Parathyroid adenoma (tissue), 2 donors: ENCODE data around the gene HOTAIR.

Source experiments
- H2AFZ ChIP-seq: fragments of 300-600 bp; sonication (generic); one replicate; pipeline ENCODE4 v1.7.0; 2017; ENCODE audit warnings: antibody characterized with exemption, mild to moderate bottlenecking
- H3K27ac ChIP-seq: fragments of 300-600 bp; sonication (generic); one replicate; pipeline ENCODE4 v1.7.0; 2017
- H3K27me3 ChIP-seq: fragments of 300-600 bp; sonication (generic); one replicate; pipeline ENCODE4 v1.7.0; 2017; ENCODE audit warnings: low read length; ENCODE audit not compliant: control insufficient read depth, insufficient read depth
- H3K36me3 ChIP-seq: fragments of 300-600 bp; sonication (generic); one replicate; pipeline ENCODE4 v1.7.0; 2017; ENCODE audit warnings: low read length; ENCODE audit not compliant: control insufficient read depth, insufficient read depth
- H3K4me1 ChIP-seq: fragments of 300-600 bp; sonication (generic); one replicate; pipeline ENCODE4 v1.7.0; 2017; ENCODE audit warnings: control low read depth
- H3K4me2 ChIP-seq: fragments of 300-600 bp; sonication (generic); one replicate; pipeline ENCODE4 v1.7.0; 2017; ENCODE audit warnings: low read length
- H3K4me3 ChIP-seq: fragments of 300-600 bp; sonication (generic); one replicate; pipeline ENCODE4 v1.7.0; 2017; ENCODE audit warnings: low read depth, low read length
- H3K79me2 ChIP-seq: fragments of 300-600 bp; sonication (generic); one replicate; pipeline ENCODE4 v1.7.0; 2017; ENCODE audit warnings: control low read depth
- H3K9ac ChIP-seq: fragments of 300-600 bp; sonication (generic); one replicate; pipeline ENCODE4 v1.7.0; 2017; ENCODE audit warnings: mild to moderate bottlenecking
- H3K9me3 ChIP-seq: fragments of 300-600 bp; sonication (generic); one replicate; pipeline ENCODE4 v1.7.0; 2017; ENCODE audit warnings: low read length; ENCODE audit not compliant: control insufficient read depth
- CTCF ChIP-seq: fragments of 300-600 bp; sonication (generic); IDR thresholded peaks from one replicate; pipeline ENCODE4 v1.7.0; 2017; ENCODE audit warnings: antibody characterized with exemption, mild to moderate bottlenecking
- donor health status: primary hyperparathyroidism.

HOTAIR gene

GRCh38 chr12:53971129-53971528 lies 3.6 kb downstream of the HOTAIR start:
- no peaks in the 10 kb centered on the region for H3K79me2 ChIP-seq

DNA sequence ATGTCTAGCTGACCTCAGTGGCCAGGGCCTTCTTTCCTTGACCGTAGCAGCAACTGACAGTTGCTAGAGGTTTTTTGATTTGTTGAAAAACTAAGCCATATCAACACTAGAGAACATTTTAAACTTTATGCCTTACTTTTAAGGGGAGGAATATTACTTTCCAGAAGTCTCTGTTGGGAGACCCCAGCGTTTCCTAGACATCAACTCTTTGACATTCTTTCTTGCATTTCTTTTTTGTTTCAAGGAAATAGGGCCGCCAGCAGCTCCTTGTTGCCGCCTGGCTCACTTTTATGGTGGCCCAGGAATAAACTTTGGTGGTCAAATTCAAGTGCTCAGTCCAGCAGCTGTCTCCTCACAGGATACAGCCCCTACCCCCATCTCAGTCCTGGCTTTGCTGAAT lies 4.3 kb downstream of the HOTAIR start:
- Histone ChIP-seq H3K79me2 (no peaks in the 10 kb centered on the region), H3K27me3 (peaks cover 48% of the 10 kb centered on the region), H3K4me1 (no peaks in the 10 kb centered on the region), H2AFZ (no peak overlapping the region), H3K36me3 (no peaks in the 10 kb centered on the region), H3K4me2 (no peak overlapping the region), H3K9me3 (no peaks in the 10 kb centered on the region), H3K27ac (no peak overlapping the region), H3K9ac (no peak overlapping the region), H3K4me3 (no peak overlapping the region)
- TF ChIP-seq CTCF, result no peak

More at GRCh38 chr12:53971129-53971528, 3.6 kb downstream of the HOTAIR start:
- no peak overlapping the region for H3K4me2 ChIP-seq
- H3K27me3 ChIP-seq, result peaks cover 47% of the 10 kb centered on the region
- H3K27ac ChIP-seq, result no peak overlapping the region
- H2AFZ ChIP-seq, result no peak overlapping the region
- TF ChIP-seq CTCF, result no peak
- H3K4me1 ChIP-seq, result no peaks in the 10 kb centered on the region
- H3K9me3 ChIP-seq, result no peaks in the 10 kb centered on the region
- no peaks in the 10 kb centered on the region for H3K36me3 ChIP-seq
- no peak overlapping the region for H3K9ac ChIP-seq
- no peak overlapping the region for H3K4me3 ChIP-seq

GRCh38 chr12:53969588-53970259 lies 5.0 kb downstream of the HOTAIR start:
- Histone ChIP-seq H3K9ac (no peak overlapping the region), H3K4me2 (no peak overlapping the region), H3K9me3 (no peaks in the 10 kb centered on the region), H3K4me1 (no peaks in the 10 kb centered on the region), H3K27ac (no peak overlapping the region), H3K79me2 (no peaks in the 10 kb centered on the region), H3K36me3 (no peaks in the 10 kb centered on the region), H3K27me3 (peaks cover 48% of the 10 kb centered on the region), H3K4me3 (no peak overlapping the region), H2AFZ (no peak overlapping the region)
- TF ChIP-seq CTCF, result no peak

DNA sequence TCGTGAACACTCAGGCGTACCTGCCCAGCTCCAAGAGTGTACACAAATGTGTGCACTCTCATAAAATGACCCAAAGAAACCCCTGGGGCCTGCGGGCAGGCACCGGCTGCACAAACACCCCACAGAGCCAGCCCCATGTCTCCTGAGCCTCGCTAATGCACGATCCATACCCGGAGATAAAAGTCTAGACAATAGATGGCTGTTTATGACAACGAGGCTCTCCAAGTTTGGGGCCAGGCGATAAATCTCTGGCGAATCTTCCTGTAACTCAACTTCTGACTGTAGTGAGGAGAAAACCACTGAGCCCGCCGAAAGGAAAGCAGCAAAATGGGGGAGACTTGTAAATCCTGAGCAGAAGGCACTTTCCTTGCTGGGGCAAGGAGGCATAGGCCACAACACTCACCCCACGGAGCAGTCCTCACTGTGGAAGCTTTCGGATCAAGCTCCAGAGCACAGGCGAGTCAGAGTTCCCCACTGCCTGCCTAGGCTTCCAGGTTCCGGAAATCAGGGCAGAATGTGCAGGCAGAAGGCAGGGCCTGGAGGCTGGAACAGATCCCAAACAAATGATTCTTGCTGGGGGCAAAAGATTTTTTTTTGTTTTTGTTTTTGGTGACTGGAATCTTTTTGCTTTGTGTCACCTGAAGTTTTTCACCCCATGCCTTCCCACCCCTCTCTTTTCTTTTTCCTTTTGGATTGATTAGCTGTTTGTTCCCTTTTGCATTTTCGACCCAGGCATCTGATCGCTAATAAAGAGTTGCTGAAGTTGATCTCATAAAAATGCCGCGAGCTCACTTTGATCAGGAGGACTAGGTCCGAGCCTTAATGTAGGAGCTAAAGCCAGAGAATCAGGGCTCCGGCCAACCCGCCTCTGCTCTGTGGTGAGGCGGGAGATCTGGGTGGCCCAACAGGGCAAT lies 6.3 kb downstream of the HOTAIR start:
- no peak overlapping the region for H3K27ac ChIP-seq
- no peak overlapping the region for H3K9ac ChIP-seq
- no peaks in the 10 kb centered on the region for H3K36me3 ChIP-seq
- H3K9me3 ChIP-seq, result no peaks in the 10 kb centered on the region
- no peak for TF ChIP-seq CTCF
- no peaks in the 10 kb centered on the region for H3K4me1 ChIP-seq
- H2AFZ ChIP-seq, result no peak overlapping the region
- H3K27me3 ChIP-seq, result peaks cover 42% of the 10 kb centered on the region
- H3K4me3 ChIP-seq, result no peak overlapping the region
- H3K79me2 ChIP-seq, result no peaks in the 10 kb centered on the region
- H3K4me2 ChIP-seq, result no peak overlapping the region
